ENCODE data around the gene STK10. TPM values are rescaled to one million over a fixed set of nuclear protein-coding genes. Genes with fewer than 3 reads are reported as not detected.
"Not testable (repeated sequence)": the region's sequence is repeated elsewhere in the genome, so short reads cannot be mapped to it uniquely, and the experiment has no call there.

STK10 gene
- polyA plus RNA-seq, 2 of the 4 experiments (the other 2 are of a cell fraction): 4.3 to 13.1 TPM

DNA sequence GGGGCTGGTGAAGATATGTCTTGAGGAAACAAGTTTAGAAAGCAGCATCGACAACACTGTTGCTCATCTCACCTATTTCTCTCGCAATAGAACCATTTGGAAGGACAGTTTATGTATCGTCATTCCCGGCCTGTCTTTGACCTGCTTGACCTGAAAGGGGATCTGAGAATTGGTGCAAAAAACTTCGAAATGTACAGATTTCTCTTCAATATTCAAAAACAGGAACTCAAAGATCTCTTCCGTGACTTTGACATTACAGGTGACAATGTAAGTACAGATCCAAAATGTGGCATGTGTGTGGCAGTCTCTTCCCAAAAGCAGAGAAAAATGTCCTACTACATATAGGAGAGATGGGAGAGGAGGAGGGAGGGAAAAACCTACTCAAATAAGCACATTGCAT is 12.5 kb upstream of the STK10 start (continued):
- TF ChIP-seq, protein P1, sequence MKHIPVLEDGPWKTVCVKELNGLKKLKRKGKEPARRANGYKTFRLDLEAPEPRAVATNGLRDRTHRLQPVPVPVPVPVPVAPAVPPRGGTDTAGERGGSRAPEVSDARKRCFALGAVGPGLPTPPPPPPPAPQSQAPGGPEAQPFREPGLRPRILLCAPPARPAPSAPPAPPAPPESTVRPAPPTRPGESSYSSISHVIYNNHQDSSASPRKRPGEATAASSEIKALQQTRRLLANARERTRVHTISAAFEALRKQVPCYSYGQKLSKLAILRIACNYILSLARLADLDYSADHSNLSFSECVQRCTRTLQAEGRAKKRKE (CRISPR knock-in tag; IDR thresholded peaks at IDR 0.05; ENCODE audit: low read depth): no peak

DNA sequence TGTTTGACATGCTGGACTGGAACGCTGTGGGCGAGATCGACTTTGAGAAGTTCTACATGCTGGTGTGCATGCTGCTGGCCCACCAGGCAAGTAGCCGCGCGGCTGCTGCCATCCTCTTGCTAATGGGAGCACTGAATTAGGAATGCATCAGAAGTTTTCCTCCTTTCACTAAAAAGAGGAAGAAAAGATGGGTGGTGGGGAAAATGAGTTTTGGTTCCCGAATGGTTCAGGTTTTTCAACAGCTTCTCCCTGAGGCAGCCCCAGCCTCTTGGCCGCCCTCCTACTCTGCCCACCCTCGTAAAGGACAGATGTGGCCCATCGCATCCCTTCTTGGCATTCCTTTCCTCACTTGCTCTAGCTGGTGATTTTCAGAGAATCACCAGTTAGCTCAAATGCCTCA is 11.4 kb upstream of the STK10 start:
- POLR2A ChIA-PET: no interaction called here

DNA sequence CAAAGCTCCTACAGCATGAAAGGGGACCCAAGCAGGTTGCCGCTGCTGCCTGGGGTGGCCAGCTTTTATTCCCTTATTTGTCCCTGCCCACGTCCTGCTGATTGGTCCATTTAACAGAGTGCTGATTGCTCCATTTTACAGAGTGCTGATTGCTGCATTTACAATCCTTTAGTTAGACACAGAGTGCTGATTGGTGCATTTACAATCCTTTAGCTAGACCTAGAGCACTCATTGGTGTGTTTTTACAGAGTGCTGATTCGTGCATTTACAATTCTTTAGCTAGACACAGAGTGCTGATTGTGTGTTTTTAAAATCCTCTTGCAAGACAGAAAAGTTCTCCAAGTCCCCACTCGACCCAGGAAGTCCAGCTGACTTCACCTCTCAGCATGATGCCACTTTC is 9.8 kb upstream of the STK10 start:
- peak; percentile 79 for TF ChIP-seq MAFK (IDR thresholded peaks at IDR 0.05; ENCODE audit: partially characterized antibody)
- H3K4me2 ChIP-seq; FAIRE-seq; H3K4me1 ChIP-seq; DNase-seq (ENCODE audit: low read depth in 1 of 2, low spot score in 1 of 2); H3K27ac ChIP-seq; ATAC-seq; H3K9me3 ChIP-seq; POLR2A ChIA-PET; H3K4me3 ChIP-seq: not testable (repeated sequence)
- 72% methylated on average over 4 of the region's 4 CpGs for WGBS (ENCODE audit: missing lambda C conversion rate)
- CTCF ChIA-PET: interaction anchor here (0.6 to 5.5 kb wide), 2 partner anchors 9 to 72 kb away, joined by 6 to 49 read pairs; partner anchors contain the start of gene STK10

More for the DNA sequence above, 11.4 kb upstream of the STK10 start:
- DNase-seq (ENCODE audit: low read depth in 1 of 2, low spot score in 1 of 2): no peak
- H3K4me3 ChIP-seq: no peak overlapping the region
- no peak overlapping the region for H3K4me2 ChIP-seq
- WGBS (ENCODE audit: missing lambda C conversion rate): 89% methylated on average over 10 of the region's 10 CpGs
- no peak overlapping the region for H3K27ac ChIP-seq
- no peak for ATAC-seq
- H3K4me1 ChIP-seq: no peaks in the 10 kb centered on the region
- TF ChIP-seq, protein P2, sequence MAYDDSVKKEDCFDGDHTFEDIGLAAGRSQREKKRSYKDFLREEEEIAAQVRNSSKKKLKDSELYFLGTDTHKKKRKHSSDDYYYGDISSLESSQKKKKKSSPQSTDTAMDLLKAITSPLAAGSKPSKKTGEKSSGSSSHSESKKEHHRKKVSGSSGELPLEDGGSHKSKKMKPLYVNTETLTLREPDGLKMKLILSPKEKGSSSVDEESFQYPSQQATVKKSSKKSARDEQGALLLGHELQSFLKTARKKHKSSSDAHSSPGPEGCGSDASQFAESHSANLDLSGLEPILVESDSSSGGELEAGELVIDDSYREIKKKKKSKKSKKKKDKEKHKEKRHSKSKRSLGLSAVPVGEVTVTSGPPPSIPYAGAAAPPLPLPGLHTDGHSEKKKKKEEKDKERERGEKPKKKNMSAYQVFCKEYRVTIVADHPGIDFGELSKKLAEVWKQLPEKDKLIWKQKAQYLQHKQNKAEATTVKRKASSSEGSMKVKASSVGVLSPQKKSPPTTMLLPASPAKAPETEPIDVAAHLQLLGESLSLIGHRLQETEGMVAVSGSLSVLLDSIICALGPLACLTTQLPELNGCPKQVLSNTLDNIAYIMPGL (CRISPR knock-in tag; IDR thresholded peaks at IDR 0.05; ENCODE audit: borderline replicate concordance): no peak
- TF ChIP-seq NPAS2 (CRISPR knock-in tag; IDR thresholded peaks at IDR 0.05; ENCODE audit: borderline replicate concordance): no peak
- TF ChIP-seq RFX5 (IDR thresholded peaks at IDR 0.05): no peak
- no peak for TF ChIP-seq TFCP2L1 (CRISPR knock-in tag; IDR thresholded peaks at IDR 0.05)
- TF ChIP-seq, protein P1 (CRISPR knock-in tag; IDR thresholded peaks at IDR 0.05; ENCODE audit: low read depth): no peak
- FAIRE-seq: no peak
- CTCF ChIA-PET: interaction anchor here (1.1 to 5.5 kb wide), 3 partner anchors 10 to 94 kb away, joined by 3 to 49 read pairs (median 4); partner anchors contain the start of gene STK10
- no peaks in the 10 kb centered on the region for H3K9me3 ChIP-seq

DNA sequence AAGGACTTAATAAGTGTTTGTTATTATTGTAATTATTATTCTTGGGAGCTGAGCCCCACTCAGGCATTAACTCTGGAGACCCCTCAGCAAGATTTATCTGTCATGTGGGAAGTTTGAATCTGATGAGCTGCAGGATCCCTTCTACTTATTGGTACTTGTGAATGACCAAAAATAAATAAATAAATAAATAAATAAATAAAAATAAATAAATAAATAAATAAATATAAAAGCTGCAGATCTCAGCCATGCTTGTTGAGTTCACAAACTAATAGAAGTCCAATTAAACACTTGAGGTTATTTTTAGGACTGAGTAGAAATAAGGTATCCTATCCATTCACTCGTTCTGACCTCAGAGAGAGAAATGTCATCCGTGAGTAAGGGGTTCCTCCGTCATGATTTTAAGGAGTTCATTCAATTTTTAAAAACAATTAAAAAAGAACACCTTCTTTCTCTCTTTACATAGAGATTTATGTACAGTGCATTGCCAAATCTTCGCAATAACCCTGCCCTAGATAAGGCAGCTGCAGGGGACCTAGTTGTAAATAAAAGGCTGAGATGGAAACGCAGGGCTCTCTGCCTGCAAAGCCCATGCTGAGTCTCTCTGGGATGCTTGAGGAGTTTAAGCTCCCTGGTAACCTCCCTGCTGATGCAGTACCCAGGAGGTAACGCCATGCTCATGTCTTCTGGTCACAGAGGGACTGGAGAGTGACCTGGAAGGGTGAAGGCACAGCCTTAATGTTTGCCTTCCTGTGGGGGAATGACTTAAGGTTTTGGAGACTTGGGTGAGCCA is 7.2 kb upstream of the STK10 start:
- CTCF ChIA-PET: interaction anchor here (0.7 to 1.2 kb wide), 4 partner anchors 9 to 143 kb away, joined by 3 to 5 read pairs (median 4); no protein-coding TSS in a partner anchor

DNA sequence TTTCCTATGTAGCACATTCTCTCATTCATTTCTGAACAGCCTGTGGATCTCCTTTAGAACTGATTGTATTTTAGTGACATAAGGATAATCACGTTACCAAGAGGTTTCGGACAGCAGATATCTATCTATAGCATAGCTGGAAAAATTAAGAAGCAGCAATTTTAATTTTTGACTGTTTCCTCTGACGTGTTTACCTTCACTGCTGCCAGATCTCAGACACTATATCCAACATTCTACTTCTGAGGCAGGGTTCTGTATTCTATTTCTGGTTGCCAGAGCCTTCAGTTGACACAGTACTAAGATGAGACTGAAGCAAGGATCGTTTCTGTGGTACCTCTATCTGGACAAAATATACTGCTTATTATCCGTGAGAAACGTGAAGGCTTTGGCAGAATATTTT is 5.8 kb upstream of the STK10 start, which contains the start of gene EFCAB9:
TSS of gene EFCAB9 (plus strand) at position 301 of the 400 bp plus-strand sequence. CDS start at position 302, 1 bp downstream.
- ATAC-seq: no peak
- ChIA-PET POLR2A (no interaction called here), CTCF (interaction anchor here (0.6 to 1.2 kb wide), 3 partner anchors 10 to 1366 kb away, joined by 3 to 5 read pairs (median 3); no protein-coding TSS in a partner anchor)
- Histone ChIP-seq H3K4me2 (no peak within 1 kb of the TSS), H3K4me1 (no peaks in the 10 kb centered on the region), H3K9me3 (no peaks in the 10 kb centered on the region), H3K27ac (no peak within 1 kb of the TSS), H3K4me3 (no peak within 1 kb of the TSS)
- no peak for DNase-seq (ENCODE audit: low read depth in 1 of 2, low spot score in 1 of 2)
- TF ChIP-seq HOXB13 (CRISPR knock-in tag; IDR thresholded peaks at IDR 0.05; ENCODE audit: low read depth): no peak
- 63% methylated on average over 6 of the region's 6 CpGs for WGBS (ENCODE audit: missing lambda C conversion rate)
- FAIRE-seq: no peak

More for the DNA sequence above, 7.2 kb upstream of the STK10 start:
- H3K4me2 ChIP-seq: no peak overlapping the region
- H3K4me1 ChIP-seq: no peaks in the 10 kb centered on the region
- peak in 1 of 2 experiments; percentile 12 for DNase-seq (ENCODE audit: low read depth in 1 of 2, low spot score in 1 of 2)
- no peaks in the 10 kb centered on the region for H3K9me3 ChIP-seq
- H3K27ac ChIP-seq: no peak overlapping the region
- 75% methylated on average over 6 of the region's 6 CpGs for WGBS (ENCODE audit: missing lambda C conversion rate)
- POLR2A ChIA-PET: interaction anchor here (1.0 kb wide), 1 partner anchor 88 kb away, joined by 3 read pairs; the partner anchor contains the start of gene UBTD2
- no peak for FAIRE-seq
- no peak for TF ChIP-seq FOXS1 (CRISPR knock-in tag; IDR thresholded peaks at IDR 0.05)
- TF ChIP-seq ZC3H11A (IDR thresholded peaks at IDR 0.05): peak; percentile 80
- peak in 1 of 2 experiments; percentile 55; a peak in 2 of 6 replicates for ATAC-seq
- no peak overlapping the region for H3K4me3 ChIP-seq
